Hepatocyte (in vitro differentiated cells): ENCODE results near the gene ROBO4. TPM values are rescaled to one million over a fixed set of nuclear protein-coding genes. Genes with fewer than 3 reads are reported as not detected.

ENCODE experiments used
- DNase-seq: peaks from one replicate; pipeline ENCODE4 v3.0.0-alpha.2; 2016; ENCODE audit warnings: low spot score
- H2AFZ ChIP-seq: fragments of 200-600 bp; sonication (generic); 2 replicates; pipeline ENCODE4 v1.6.0; 2016; ENCODE audit warnings: antibody characterized with exemption, mild to moderate bottlenecking
- H3K27ac ChIP-seq: fragments of 200-600 bp; sonication (generic); 2 replicates; pipeline ENCODE4 v1.5.1; 2016; ENCODE audit warnings: mild to moderate bottlenecking
- H3K27me3 ChIP-seq: fragments of 200-600 bp; sonication (generic); 2 replicates; pipeline ENCODE4 v1.6.1; 2016
- H3K36me3 ChIP-seq: fragments of 200-600 bp; sonication (generic); replicated peaks from 2 replicates; pipeline ENCODE4 v1.5.1; 2016; ENCODE audit warnings: low read depth; ENCODE audit not compliant: insufficient read depth
- H3K4me1 ChIP-seq: fragments of 200-600 bp; sonication (generic); 2 replicates; pipeline ENCODE4 v1.5.1; 2016; ENCODE audit warnings: mild to moderate bottlenecking, moderate library complexity; ENCODE audit not compliant: insufficient read depth
- H3K4me2 ChIP-seq: fragments of 200-600 bp; sonication (generic); 2 replicates; pipeline ENCODE4 v1.6.0; 2016
- H3K4me3 ChIP-seq: fragments of 200-600 bp; sonication (generic); 2 replicates; pipeline ENCODE4 v1.5.1; 2016; ENCODE audit warnings: mild to moderate bottlenecking
- H3K79me2 ChIP-seq: fragments of 200-600 bp; sonication (generic); 2 replicates; pipeline ENCODE4 v1.6.0; 2017; ENCODE audit warnings: mild to moderate bottlenecking
- H3K9me2 ChIP-seq: fragments of 200-600 bp; sonication (generic); replicated peaks from 2 replicates; pipeline ENCODE4 v1.6.0; 2017; ENCODE audit warnings: mild to moderate bottlenecking; ENCODE audit not compliant: insufficient read depth
- H3K9me3 ChIP-seq: fragments of 200-600 bp; sonication (generic); 2 replicates; pipeline ENCODE4 v1.5.1; 2016; ENCODE audit warnings: low read depth, mild to moderate bottlenecking
- H4K20me1 ChIP-seq: fragments of 200-600 bp; sonication (generic); 2 replicates; pipeline ENCODE4 v1.6.0; 2016; ENCODE audit warnings: mild to moderate bottlenecking; ENCODE audit not compliant: insufficient read depth, poor library complexity, severe bottlenecking
- EZH2 ChIP-seq: fragments of 200-600 bp; sonication (generic); IDR thresholded peaks from 2 replicates; pipeline ENCODE4 v1.6.1; 2016; ENCODE audit warnings: antibody characterized with exemption, mild to moderate bottlenecking, borderline replicate concordance
- EZH2phosphoT487 ChIP-seq: fragments of 200-600 bp; sonication (generic); IDR thresholded peaks from one replicate; pipeline ENCODE4 v1.6.1; 2018; ENCODE audit warnings: antibody characterized with exemption, mild to moderate bottlenecking, low read depth, moderate library complexity; ENCODE audit not compliant: unreplicated experiment, severe bottlenecking
- WGBS: methylation state at CpG from one replicate; pipeline ENCODE4 v1.1.6; 2016; ENCODE audit warnings: low lambda C conversion rate; ENCODE audit errors: missing lambda C conversion rate; 5-methylcytosine and 5-hydroxymethylcytosine counted together
- polyA plus RNA-seq: library from polyadenylated mRNA; unstranded; fragments of >200 nt; fragmentation: Nextera tagmentation; extraction: Ambion mirVana; gene quantifications from 2 replicates; pipeline ENCODE4 v1.2.1, GENCODE V29; 2016
- total RNA-seq: library from RNA; depleted of rRNA; stranded (reverse); fragments of >200 nt; gene quantifications from 2 replicates; pipeline ENCODE4 v1.2.3, GENCODE V29; 2014
- TF ChIP-seq, protein P1 (sequence below): fragments of 200-600 bp; sonication (generic); IDR thresholded peaks from 2 replicates; pipeline ENCODE4 v1.5.1; 2016; ENCODE audit warnings: antibody characterized with exemption, mild to moderate bottlenecking; ENCODE audit not compliant: poor library complexity

The ROBO4 gene
- total and polyA plus RNA-seq, 2 experiments from 2014 or later = 0.28 to 2.0 TPM

DNA sequence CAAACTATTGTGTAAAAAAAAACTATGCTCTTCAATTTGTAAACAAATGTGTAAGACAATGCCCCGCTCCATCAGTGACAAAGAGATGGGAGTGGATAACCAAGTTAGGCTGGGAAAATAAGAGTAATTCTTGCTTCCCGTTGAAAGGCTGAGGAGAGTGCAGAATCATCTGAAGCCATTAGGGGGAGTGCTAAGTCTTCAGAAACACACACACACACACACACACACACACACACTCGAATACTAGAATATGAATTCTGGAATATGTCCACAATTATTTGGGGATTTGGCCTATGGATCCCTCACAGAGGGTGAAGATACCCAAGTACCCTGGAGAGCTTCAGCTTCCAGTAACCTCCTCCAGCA lies 60.2 kb downstream of the ROBO4 start:
- no peak overlapping the region for H3K4me3 ChIP-seq
- no peaks in the 10 kb centered on the region for H4K20me1 ChIP-seq
- H3K9me2 ChIP-seq = no peaks in the 10 kb centered on the region
- DNase-seq = peak; percentile 77
- H3K27ac ChIP-seq = no peak overlapping the region
- 16% methylated on average over 3 of the region's 3 CpGs for WGBS
- peaks cover 48% of the 10 kb centered on the region for H3K27me3 ChIP-seq
- H3K4me1 ChIP-seq = peaks cover 14% of the 10 kb centered on the region
- H3K9me3 ChIP-seq = no peaks in the 10 kb centered on the region
- no peaks in the 10 kb centered on the region for H3K36me3 ChIP-seq
- H2AFZ ChIP-seq = no peak overlapping the region
- H3K4me2 ChIP-seq = peak overlapping the region; percentile 71
- TF ChIP-seq EZH2 (no peak), EZH2phosphoT487 (no peak)
- TF ChIP-seq, protein P1, sequence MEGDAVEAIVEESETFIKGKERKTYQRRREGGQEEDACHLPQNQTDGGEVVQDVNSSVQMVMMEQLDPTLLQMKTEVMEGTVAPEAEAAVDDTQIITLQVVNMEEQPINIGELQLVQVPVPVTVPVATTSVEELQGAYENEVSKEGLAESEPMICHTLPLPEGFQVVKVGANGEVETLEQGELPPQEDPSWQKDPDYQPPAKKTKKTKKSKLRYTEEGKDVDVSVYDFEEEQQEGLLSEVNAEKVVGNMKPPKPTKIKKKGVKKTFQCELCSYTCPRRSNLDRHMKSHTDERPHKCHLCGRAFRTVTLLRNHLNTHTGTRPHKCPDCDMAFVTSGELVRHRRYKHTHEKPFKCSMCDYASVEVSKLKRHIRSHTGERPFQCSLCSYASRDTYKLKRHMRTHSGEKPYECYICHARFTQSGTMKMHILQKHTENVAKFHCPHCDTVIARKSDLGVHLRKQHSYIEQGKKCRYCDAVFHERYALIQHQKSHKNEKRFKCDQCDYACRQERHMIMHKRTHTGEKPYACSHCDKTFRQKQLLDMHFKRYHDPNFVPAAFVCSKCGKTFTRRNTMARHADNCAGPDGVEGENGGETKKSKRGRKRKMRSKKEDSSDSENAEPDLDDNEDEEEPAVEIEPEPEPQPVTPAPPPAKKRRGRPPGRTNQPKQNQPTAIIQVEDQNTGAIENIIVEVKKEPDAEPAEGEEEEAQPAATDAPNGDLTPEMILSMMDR = peak; percentile 49
- H3K79me2 ChIP-seq = no peaks in the 10 kb centered on the region

DNA sequence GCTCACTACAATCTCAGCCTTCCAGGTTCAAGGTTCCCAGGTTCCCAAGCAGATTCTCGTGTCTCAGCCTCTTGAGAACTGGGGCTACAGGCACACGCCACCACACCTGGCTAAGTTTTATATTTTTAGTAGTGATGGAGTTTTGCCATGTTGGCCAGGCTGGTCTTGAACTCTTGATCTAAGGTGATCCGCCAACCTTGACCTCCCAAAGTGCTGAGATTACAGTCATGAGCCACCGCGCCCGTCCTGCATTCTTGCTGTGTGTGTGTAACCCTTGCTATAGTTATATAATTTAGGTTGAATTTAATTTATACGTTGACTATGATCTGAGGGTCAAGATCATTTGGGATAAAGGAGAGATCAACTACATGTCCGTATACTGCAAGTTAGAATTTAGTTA lies 61.7 kb downstream of the ROBO4 start:
- H3K27me3 ChIP-seq = peaks cover 33% of the 10 kb centered on the region
- H3K9me3 ChIP-seq = no peaks in the 10 kb centered on the region
- no peaks in the 10 kb centered on the region for H3K36me3 ChIP-seq
- no peak overlapping the region for H3K4me3 ChIP-seq
- TF ChIP-seq, protein P1 = no peak
- TF ChIP-seq EZH2phosphoT487 = no peak
- no peak for TF ChIP-seq EZH2
- H3K79me2 ChIP-seq = no peaks in the 10 kb centered on the region
- H3K27ac ChIP-seq = peak overlapping the region; percentile 76
- H2AFZ ChIP-seq = peak overlapping the region; percentile 34
- H3K4me1 ChIP-seq = peaks cover 13% of the 10 kb centered on the region
- H3K4me2 ChIP-seq = peak overlapping the region; percentile 71
- no peak for DNase-seq
- H3K9me2 ChIP-seq = no peaks in the 10 kb centered on the region
- WGBS = 95% methylated on average over 8 of the region's 8 CpGs
- no peaks in the 10 kb centered on the region for H4K20me1 ChIP-seq

DNA sequence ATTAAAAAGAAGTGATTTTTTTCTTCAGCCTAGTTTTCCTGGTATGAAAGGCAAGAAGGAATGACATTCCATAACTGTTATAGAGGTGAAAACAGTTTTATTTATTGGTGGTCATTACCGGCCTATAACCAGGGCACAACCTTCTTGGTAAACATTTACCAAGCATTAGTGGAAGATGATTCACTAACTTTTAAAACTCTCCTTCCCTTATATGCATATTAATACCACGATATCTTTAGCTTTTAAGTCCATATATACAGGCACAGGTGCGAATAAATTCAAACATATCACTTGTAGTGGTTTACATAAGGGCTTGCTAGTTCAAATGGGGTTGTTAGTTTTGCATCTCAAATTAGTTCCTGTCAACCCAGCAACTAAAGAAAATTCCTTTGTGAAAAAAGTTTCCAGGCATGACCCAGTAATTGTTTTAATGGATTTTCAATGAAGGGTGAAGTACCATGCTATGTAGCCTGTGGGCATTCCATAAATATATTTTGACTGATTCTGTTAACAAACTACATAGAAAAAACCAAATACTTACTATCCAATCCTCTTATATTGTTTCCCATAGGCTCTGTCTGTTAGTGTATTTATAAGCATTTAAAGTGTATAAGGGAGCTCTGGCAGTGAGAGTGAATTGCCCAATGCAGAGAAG lies 63.0 kb downstream of the ROBO4 start:
- Histone ChIP-seq H3K4me2 (no peak overlapping the region), H3K79me2 (no peaks in the 10 kb centered on the region), H3K4me1 (peaks cover 9% of the 10 kb centered on the region), H3K36me3 (no peaks in the 10 kb centered on the region), H3K9me2 (no peaks in the 10 kb centered on the region), H4K20me1 (no peaks in the 10 kb centered on the region), H3K4me3 (no peak overlapping the region), H3K27ac (no peak overlapping the region), H2AFZ (no peak overlapping the region), H3K27me3 (peaks cover 20% of the 10 kb centered on the region), H3K9me3 (no peaks in the 10 kb centered on the region)
- WGBS = 63% methylated on average over 3 of the region's 3 CpGs
- no peak for DNase-seq
- no peak for TF ChIP-seq EZH2
- TF ChIP-seq, protein P1 = no peak
- TF ChIP-seq EZH2phosphoT487 = no peak

Other genes with a start within 250 kb of the ROBO4 start
- 35.5 and 37.0 TPM in 2 replicates for gene SIAE, start 224.1 kb downstream of the ROBO4 start, total RNA-seq
- 18.6 and 24.0 TPM in 2 replicates for gene SIAE, start 224.1 kb downstream of the ROBO4 start, polyA plus RNA-seq
- 5.8 and 7.2 TPM in 2 replicates for gene SPA17, start 224.0 kb downstream of the ROBO4 start, total RNA-seq
- 3.8 and 5.8 TPM in 2 replicates for gene SPA17, start 224.0 kb downstream of the ROBO4 start, polyA plus RNA-seq
- not detected in 2 replicates for gene NRGN, start 157.9 kb downstream of the ROBO4 start, total RNA-seq
- 1.1 and 1.2 TPM in 2 replicates for gene NRGN, start 157.9 kb downstream of the ROBO4 start, polyA plus RNA-seq
- gene VSIG2, start 145.6 kb downstream of the ROBO4 start, total RNA-seq = 22.6 and 22.9 TPM in 2 replicates
- 34.3 and 38.9 TPM in 2 replicates for gene VSIG2, start 145.6 kb downstream of the ROBO4 start, polyA plus RNA-seq
- 2.0 and 3.6 TPM in 2 replicates for gene ESAM, start 135.6 kb downstream of the ROBO4 start, total RNA-seq
- 3.9 and 7.9 TPM in 2 replicates for gene ESAM, start 135.6 kb downstream of the ROBO4 start, polyA plus RNA-seq
- gene MSANTD2, start 97.5 kb downstream of the ROBO4 start, total RNA-seq = 14.9 and 18.3 TPM in 2 replicates
- gene MSANTD2, start 97.5 kb downstream of the ROBO4 start, polyA plus RNA-seq = 10.8 and 11.2 TPM in 2 replicates
- gene ROBO3, start 32.4 kb downstream of the ROBO4 start, total RNA-seq = 3.7 and 5.0 TPM in 2 replicates
- gene ROBO3, start 32.4 kb downstream of the ROBO4 start, polyA plus RNA-seq = 10.4 and 11.0 TPM in 2 replicates
- gene HEPN1, start 21.4 kb upstream of the ROBO4 start, total RNA-seq = not detected in 2 replicates
- not detected in 2 replicates for gene HEPN1, start 21.4 kb upstream of the ROBO4 start, polyA plus RNA-seq
- 0.04 and 0.07 TPM in 2 replicates for gene HEPACAM, start 38.2 kb upstream of the ROBO4 start, total RNA-seq
- not detected in 2 replicates for gene HEPACAM, start 38.2 kb upstream of the ROBO4 start, polyA plus RNA-seq
- gene CCDC15, start 56.3 kb upstream of the ROBO4 start, total RNA-seq = 1.3 and 2.3 TPM in 2 replicates
- 0.97 and 1.1 TPM in 2 replicates for gene CCDC15, start 56.3 kb upstream of the ROBO4 start, polyA plus RNA-seq
- gene SLC37A2, start 165.4 kb upstream of the ROBO4 start, total RNA-seq = 2.1 and 2.8 TPM in 2 replicates
- 0.22 and 3.9 TPM in 2 replicates for gene SLC37A2, start 165.4 kb upstream of the ROBO4 start, polyA plus RNA-seq
- 20.6 and 21.1 TPM in 2 replicates for gene TMEM218, start 213.8 kb upstream of the ROBO4 start, total RNA-seq
- gene TMEM218, start 213.8 kb upstream of the ROBO4 start, polyA plus RNA-seq = 20.7 and 24.6 TPM in 2 replicates